GM21717 (cell line): ENCODE data around the gene DCPS.
"Not testable (repeated sequence)": the region's sequence is repeated elsewhere in the genome, so short reads cannot be mapped to it uniquely, and the experiment has no call there.

Source experiments
- ATAC-seq: cut with Tn5 transposase; IDR thresholded peaks from one replicate; pipeline ENCODE4 v1.9.1; 2021; ENCODE audit warnings: mild to moderate bottlenecking, moderate library complexity; ENCODE audit not compliant: unreplicated experiment

DCPS gene

GRCh38 chr11:126378763-126379162 is 74.9 kb downstream of the DCPS start:
- no peak for ATAC-seq

- ATAC-seq, result no peak
These were observed 77.0 kb downstream of the DCPS start for GRCh38 chr11:126380909-126381308.

DNA sequence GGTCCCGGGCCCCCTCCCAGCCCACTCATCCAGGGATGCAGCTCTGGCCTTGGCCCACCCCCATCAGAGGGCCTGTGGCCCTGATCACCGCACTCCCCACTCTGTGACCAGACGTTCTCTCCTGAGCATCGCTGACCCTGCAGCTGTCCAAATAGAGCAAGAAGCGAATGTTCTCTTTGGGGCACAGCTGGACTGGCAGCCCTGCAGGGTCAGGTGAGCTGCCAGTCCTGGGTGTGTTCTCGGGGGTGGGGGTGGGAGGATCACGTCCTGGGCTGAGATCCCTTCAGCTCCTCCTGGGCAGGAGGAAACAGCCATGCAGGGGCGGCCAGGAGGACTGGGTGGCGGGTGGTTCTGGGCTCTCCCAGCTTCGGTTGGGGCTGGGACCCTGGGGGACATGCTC is 78.1 kb downstream of the DCPS start:
- ATAC-seq, result not testable (repeated sequence)

- not testable (repeated sequence) for ATAC-seq
These were observed 78.8 kb downstream of the DCPS start for GRCh38 chr11:126382641-126383040.

- no peak for ATAC-seq
These were observed 79.8 kb downstream of the DCPS start for GRCh38 chr11:126383339-126384335.

DNA sequence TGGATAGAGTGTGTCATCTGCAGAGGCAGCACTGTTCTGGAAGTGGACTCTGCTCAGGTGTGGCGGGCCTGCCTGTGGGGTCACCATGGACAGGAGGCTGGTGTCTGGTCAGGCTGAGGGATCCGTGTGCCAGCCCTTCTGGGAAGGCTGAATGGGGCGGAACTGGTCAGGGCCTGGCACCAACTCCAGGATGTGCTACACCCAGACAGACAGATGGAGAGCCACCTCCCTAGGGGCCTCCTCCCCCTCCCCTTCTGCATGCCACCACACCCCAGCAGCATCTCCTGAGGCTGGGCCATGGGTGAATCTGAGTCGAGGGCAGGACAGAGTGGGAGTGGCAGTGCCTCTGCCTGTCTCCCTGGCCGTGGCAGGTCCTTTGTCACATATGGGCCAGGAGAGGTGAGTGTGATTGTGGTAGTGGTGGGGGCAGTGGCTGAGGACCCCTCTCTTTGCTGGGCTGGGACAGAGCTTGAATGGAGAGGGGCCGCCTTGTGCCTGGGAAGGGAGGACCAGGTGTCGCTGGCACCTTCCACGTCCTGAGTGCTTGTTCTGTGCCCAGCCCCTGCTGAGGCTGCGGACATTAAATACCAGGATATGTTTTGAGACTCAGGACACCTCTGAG is 80.7 kb downstream of the DCPS start:
- ATAC-seq, result no peak

DNA sequence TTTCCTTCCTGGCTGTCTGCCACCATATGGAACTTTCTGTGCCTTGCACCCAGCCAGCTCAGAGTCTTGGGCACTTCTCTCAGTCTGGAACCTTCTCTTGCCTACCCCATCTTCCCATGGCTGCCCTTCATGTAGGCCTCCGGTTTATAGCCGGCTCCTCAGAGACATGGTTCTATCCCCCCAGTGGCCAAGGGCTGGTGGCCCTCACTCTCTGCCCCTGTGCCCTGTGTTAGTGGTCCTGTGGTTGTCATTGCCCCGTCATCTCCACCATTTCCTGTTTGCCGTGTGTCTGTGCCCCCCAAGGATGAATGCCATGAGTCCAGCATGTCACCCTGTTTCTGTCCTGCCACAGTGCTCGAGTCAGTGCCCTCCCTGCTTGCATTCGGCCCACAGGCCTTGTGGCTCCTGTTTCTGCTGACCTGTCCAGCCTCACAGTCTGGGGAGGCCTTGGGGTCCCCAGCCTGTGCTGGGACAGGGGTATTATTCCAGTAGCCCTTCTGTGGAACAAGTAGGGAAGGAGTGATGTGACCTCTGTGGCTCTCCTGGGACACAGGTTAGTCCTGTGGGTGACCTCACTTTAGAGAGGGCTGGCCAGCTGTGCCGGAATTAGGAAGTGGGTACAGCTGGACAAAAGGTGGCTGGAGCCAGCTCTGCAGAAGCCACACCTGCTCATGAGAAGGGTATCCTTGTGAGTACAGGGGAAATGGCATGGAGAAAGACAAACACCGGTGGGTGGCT is 82.3 kb downstream of the DCPS start:
- ATAC-seq, result no peak

- ATAC-seq, result not testable (repeated sequence)
These were observed 82.8 kb downstream of the DCPS start for GRCh38 chr11:126386729-126387071.

DNA sequence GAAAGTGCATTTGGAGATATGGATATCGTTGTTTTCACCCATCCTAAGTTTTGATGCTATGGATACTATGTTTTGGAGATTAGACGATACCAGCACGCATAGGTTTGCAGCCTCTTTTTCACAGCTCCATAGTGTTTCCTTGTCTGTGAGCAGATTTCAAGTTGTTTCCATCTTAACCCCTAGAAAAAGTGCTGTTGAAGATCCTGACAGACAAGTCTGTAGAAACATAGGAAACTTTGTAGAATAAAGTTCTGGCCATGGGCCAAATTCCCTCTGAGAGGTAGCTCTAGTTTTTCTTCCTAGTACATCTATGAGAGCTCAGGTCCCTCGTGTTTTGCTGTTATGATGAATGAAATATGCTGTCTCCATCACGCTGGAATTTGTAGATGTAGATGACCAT is 84.0 kb downstream of the DCPS start:
- no peak for ATAC-seq

DNA sequence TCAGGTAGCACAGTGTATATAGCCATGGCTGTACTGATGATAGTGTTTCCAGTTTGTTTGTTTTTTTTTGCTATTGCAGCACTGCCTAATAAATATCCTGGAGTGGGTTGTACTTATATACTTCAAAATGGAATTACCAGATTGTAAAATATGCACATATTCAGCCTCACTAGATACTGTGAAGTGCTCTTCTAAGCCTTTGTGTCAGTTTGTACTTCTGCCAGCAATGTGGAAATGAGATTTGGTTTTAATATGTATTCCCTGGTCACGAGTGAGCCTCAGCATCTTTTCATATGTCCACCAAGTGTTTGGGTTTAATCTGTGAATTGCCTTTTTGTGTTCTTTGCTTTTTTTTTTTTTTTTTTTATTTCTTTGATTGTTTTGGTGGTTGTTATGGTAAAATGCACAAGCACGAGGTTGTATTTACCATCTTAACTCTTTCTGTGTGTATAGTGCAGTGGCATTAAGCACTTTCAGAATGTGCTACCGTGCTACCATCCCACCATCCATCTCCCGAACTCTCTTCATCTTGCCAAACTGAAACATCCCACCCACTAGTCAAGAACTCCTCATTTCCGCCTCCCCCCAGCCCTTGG is 86.5 kb downstream of the DCPS start:
- no peak for ATAC-seq

GRCh38 chr11:126391286-126391954 is 87.6 kb downstream of the DCPS start:
- no peak for ATAC-seq

DNA sequence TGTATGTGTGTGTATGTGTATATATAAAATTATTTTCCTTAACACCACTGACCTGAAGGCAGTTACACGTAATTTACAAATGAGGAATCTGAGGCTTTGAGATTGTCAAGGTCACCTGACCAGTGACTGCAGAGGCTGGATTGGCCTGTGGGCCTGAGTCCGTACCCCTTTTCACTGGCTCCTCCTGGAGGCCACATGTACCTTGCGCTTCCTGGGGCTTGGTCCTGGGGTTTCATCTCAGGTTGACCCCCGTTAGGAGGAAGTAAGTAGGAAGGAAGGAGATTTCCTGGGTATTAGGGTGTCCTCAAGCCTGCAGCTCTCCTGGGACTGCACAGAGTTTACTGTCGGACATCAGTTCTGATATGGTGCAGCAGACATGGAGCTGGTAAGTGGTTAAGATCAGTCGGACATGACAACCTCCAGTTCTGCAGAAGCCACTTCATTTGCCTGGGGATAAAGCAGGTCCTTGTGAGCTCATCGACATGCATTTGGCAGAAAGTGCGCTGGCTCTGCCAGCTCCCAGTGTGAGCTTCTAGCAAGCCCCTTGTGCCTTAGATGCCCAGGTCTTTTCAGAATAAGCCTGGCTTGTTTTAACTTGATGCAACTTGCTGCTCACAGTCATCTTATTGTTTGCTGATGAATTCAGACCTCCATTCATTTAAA is 88.2 kb downstream of the DCPS start:
- no peak for ATAC-seq

GRCh38 chr11:126392633-126393013 is 88.8 kb downstream of the DCPS start:
- ATAC-seq, result no peak

DNA sequence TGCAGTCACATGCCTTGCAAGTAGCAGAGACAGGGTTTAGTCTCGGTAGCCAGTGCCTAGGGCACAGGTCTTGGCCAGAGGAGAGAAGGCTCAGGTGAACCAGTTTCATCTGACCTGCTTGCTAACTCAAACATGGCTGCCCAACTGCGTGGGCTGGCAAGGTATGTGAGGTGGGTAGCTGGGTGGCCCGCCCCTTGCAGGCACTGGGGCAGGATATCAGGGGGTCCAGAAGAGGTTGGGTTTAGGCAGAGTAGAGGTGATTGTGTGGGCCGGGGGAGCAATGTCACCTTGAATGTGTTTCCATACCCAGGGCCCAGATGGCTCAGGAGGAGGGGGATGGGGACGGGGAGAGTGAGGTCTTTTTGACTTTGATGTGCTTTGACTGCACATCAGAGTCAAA is 89.3 kb downstream of the DCPS start:
- ATAC-seq, result no peak

DNA sequence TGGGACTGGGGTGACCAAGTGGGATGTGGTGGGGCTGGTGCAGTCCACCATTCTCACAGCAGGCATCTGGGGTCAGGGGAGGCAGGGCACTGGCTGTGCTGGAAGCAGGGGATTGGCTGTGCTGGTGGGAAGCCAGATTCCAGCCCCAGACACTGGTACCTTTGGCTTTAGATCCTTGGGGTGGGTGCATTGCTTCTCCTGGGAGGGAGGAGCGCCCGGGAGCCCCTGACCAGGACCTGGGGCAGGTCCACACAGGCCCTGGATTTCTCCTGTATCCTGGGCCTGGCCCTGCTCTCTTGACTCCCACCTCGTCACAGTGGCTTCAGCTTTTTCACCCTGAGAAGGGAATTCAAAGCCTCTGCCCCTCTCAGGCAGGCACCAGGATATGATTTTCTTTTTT is 90.2 kb downstream of the DCPS start:
- ATAC-seq, result no peak

DNA sequence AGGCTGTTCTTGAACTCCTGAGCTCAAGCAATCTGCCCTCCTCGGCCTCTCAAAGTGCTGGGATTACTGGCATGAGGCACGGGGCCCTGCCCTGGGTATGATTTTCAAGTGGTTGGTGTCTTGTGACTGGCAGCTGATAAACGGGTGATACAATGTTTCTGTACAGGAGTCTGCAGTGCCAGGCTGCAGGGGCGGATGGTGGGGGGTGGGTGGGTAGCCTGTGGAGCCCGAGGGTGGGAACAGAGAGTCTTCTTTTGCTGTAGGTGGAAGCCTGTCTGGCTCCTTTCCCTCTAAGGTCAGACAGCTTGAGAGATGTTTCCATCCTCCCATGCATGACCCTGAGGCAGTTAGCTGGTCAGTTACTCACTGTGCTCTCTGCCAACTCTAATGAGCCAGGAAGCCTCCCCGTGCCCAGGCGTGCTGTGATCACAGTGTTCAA is 90.8 kb downstream of the DCPS start:
- not testable (repeated sequence) for ATAC-seq
